Vagina (tissue), 2 donors: ENCODE measurements around the gene DSCAML1. TPM values are rescaled to one million over a fixed set of nuclear protein-coding genes. Genes with fewer than 3 reads are reported as not detected.

Source experiments
- DNase-seq, 2 donors: peaks; one replicate each; pipeline ENCODE4 v3.0.0-alpha.2; 2017; ENCODE audit errors: extremely low spot score in 2 of 2
- H3K27ac ChIP-seq: fragments of 200-600 bp; sonication (generic); one replicate; pipeline ENCODE4 v1.5.1; 2019
- H3K27me3 ChIP-seq: fragments of 200-600 bp; sonication (generic); one replicate; pipeline ENCODE4 v1.5.1; 2019
- H3K36me3 ChIP-seq, 2 donors: fragments of 200-600 bp; sonication (generic); one replicate each; pipeline ENCODE4 v1.5.1; 2017 to 2019
- H3K4me1 ChIP-seq: fragments of 200-600 bp; sonication (generic); one replicate; pipeline ENCODE4 v1.5.1; 2019
- H3K4me3 ChIP-seq, 2 donors: fragments of 200-600 bp; sonication (generic); 1 replicate in 1 of 2; 2 replicates in 1 of 2; pipeline ENCODE4 v1.5.1; 2016 to 2019
- H3K9me3 ChIP-seq: fragments of 200-600 bp; sonication (generic); one replicate; pipeline ENCODE4 v1.5.1; 2019
- CTCF ChIP-seq, 3 experiments: fragments of 450-650 bp in 2 of 3; fragments of 200-600 bp in 1 of 3; sonication (generic) in 1 of 3; IDR thresholded peaks; one replicate each; pipeline ENCODE4 v1.5.1; 2017 to 2019; ENCODE audit warnings: antibody characterized with exemption in 3 of 3, mild to moderate bottlenecking in 2 of 3, moderate library complexity in 2 of 3
- POLR2A ChIP-seq, 2 donors: fragments of 450-650 bp; IDR thresholded peaks; one replicate each; pipeline ENCODE4 v1.6.1; 2017; ENCODE audit warnings: antibody characterized with exemption in 2 of 2, mild to moderate bottlenecking in 2 of 2, moderate library complexity in 2 of 2
- POLR2AphosphoS5 ChIP-seq, 2 donors: sonication (generic); formaldehyde crosslinking; IDR thresholded peaks; one replicate each; pipeline ENCODE4 v1.9.0; 2017; ENCODE audit warnings: antibody characterized with exemption in 2 of 2, mild to moderate bottlenecking in 2 of 2, low read depth in 1 of 2; ENCODE audit not compliant: insufficient read depth in 1 of 2
- intact Hi-C: fragments of 100-400 bp; cut with DNase I; formaldehyde crosslinking; loops from one replicate; pipeline ENCODE4 v1.15.1; 2023
- total RNA-seq: library from RNA; depleted of rRNA; stranded (reverse); fragments of >200 nt; gene quantifications from one replicate; pipeline ENCODE4 v1.2.3, GENCODE V29; 2016

The DSCAML1 gene
- total RNA-seq, 1 donor from 2014 or later: 0.25 TPM

- Histone ChIP-seq H3K27me3 (no peaks in the 10 kb centered on the region), H3K4me3 (no peak overlapping the region), H3K4me1 (no peaks in the 10 kb centered on the region), H3K27ac (no peak overlapping the region), H3K9me3 (no peaks in the 10 kb centered on the region), H3K36me3 (no peaks in the 10 kb centered on the region)
- DNase-seq: no peak
- intact Hi-C loops: no loop called here
- TF ChIP-seq CTCF (IDR thresholded peaks at IDR 0.05): no peak
- TF ChIP-seq POLR2A (IDR thresholded peaks at IDR 0.05): no peak
- TF ChIP-seq POLR2AphosphoS5 (IDR thresholded peaks at IDR 0.05; ENCODE audit: insufficient read depth in 1 of 2, low read depth in 1 of 2): no peak
These were observed 84.5 kb downstream of the DSCAML1 start for GRCh38 chr11:117712530-117712929.

GRCh38 chr11:117711331-117711730 is 85.7 kb downstream of the DSCAML1 start:
- H3K36me3 ChIP-seq: no peaks in the 10 kb centered on the region
- TF ChIP-seq CTCF (IDR thresholded peaks at IDR 0.05) (no peak), POLR2A (IDR thresholded peaks at IDR 0.05) (no peak), POLR2AphosphoS5 (IDR thresholded peaks at IDR 0.05; ENCODE audit: insufficient read depth in 1 of 2, low read depth in 1 of 2) (no peak)
- intact Hi-C loops: no loop called here

GRCh38 chr11:117710211-117710610 is 86.8 kb downstream of the DSCAML1 start:
- Histone ChIP-seq H3K36me3 (no peaks in the 10 kb centered on the region), H3K4me1 (no peaks in the 10 kb centered on the region), H3K4me3 (no peak overlapping the region), H3K9me3 (no peaks in the 10 kb centered on the region), H3K27me3 (no peaks in the 10 kb centered on the region), H3K27ac (no peak overlapping the region)
- TF ChIP-seq POLR2A (IDR thresholded peaks at IDR 0.05) (no peak), POLR2AphosphoS5 (IDR thresholded peaks at IDR 0.05; ENCODE audit: insufficient read depth in 1 of 2, low read depth in 1 of 2) (no peak), CTCF (IDR thresholded peaks at IDR 0.05) (no peak)
- intact Hi-C loops: no loop called here
- no peak for DNase-seq

More at GRCh38 chr11:117711331-117711730, 85.7 kb downstream of the DSCAML1 start:
- H3K27me3 ChIP-seq: no peaks in the 10 kb centered on the region
- no peak overlapping the region for H3K4me3 ChIP-seq
- no peaks in the 10 kb centered on the region for H3K4me1 ChIP-seq
- no peak for DNase-seq
- no peak overlapping the region for H3K27ac ChIP-seq
- H3K9me3 ChIP-seq: no peaks in the 10 kb centered on the region

- Histone ChIP-seq H3K4me1 (no peaks in the 10 kb centered on the region), H3K27ac (no peak overlapping the region), H3K4me3 (no peak overlapping the region), H3K9me3 (no peaks in the 10 kb centered on the region), H3K36me3 (no peaks in the 10 kb centered on the region), H3K27me3 (no peaks in the 10 kb centered on the region)
- DNase-seq: no peak
- intact Hi-C loops: no loop called here
- TF ChIP-seq POLR2AphosphoS5 (IDR thresholded peaks at IDR 0.05; ENCODE audit: insufficient read depth in 1 of 2, low read depth in 1 of 2): no peak
- TF ChIP-seq CTCF (IDR thresholded peaks at IDR 0.05): no peak
- TF ChIP-seq POLR2A (IDR thresholded peaks at IDR 0.05): no peak
These were observed 90.6 kb downstream of the DSCAML1 start for GRCh38 chr11:117706322-117706814.

GRCh38 chr11:117705866-117706265 is 91.2 kb downstream of the DSCAML1 start:
- no peak for DNase-seq
- H3K4me3 ChIP-seq: no peak overlapping the region
- H3K36me3 ChIP-seq: no peaks in the 10 kb centered on the region
- intact Hi-C loops: no loop called here
- no peak overlapping the region for H3K27ac ChIP-seq
- H3K4me1 ChIP-seq: no peaks in the 10 kb centered on the region
- no peaks in the 10 kb centered on the region for H3K9me3 ChIP-seq
- no peak for TF ChIP-seq CTCF (IDR thresholded peaks at IDR 0.05)
- TF ChIP-seq POLR2A (IDR thresholded peaks at IDR 0.05): no peak
- TF ChIP-seq POLR2AphosphoS5 (IDR thresholded peaks at IDR 0.05; ENCODE audit: insufficient read depth in 1 of 2, low read depth in 1 of 2): no peak
- no peaks in the 10 kb centered on the region for H3K27me3 ChIP-seq
